Measurements from ENCODE around the gene SLC25A11.
A peak's percentile ranks its signal among the peaks of the same experiment; 100 is the strongest.

The SLC25A11 gene

DNA sequence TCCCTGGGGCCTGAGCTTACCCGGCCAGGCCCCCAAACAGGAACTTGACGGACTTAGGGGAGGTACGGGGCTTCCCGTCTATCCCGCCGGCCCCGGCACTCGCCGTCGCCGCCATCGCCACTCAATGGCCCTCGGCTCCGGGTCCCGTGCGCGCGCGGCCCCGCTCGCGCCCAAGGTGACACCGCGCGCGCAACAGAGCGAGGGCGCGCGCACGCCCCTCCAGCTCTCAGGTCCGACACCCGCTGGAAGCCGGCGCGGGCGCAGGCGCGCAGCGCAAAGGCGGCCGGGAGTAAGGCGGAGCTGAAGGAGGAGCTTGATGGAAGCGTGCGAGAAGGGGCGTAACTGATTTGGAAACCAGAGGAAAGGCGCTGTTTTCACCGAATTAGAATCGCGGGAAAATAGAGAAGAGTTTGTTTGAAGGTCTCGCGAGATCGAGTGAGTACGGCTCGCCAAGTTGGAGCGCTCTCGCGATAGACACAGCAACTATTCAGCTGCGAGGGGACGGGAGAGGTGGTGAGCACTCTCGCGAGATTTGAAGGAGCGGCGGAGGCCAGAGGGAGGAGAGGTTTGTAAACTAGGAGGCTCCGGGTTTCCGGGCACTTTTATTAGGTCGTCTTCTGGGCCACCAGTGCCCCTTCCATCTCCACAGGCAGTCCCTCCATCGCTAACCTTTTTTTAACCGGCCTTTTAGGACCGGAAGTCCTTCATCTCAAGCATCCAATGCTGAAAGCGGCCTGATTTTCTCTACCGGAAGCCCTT is at the start of gene SLC25A11, which contains the start of gene RNF167:
Gene SLC25A11, minus strand, starts transcription at position 251 of the 759 bp plus-strand sequence. Its CDS starts 136 bp downstream, at position 115.
Gene RNF167, plus strand, starts transcription at position 473 of the 759 bp plus-strand sequence. CDS start 642 bp downstream, outside the sequence.
- DNase-seq, result peak; percentile 100

DNA sequence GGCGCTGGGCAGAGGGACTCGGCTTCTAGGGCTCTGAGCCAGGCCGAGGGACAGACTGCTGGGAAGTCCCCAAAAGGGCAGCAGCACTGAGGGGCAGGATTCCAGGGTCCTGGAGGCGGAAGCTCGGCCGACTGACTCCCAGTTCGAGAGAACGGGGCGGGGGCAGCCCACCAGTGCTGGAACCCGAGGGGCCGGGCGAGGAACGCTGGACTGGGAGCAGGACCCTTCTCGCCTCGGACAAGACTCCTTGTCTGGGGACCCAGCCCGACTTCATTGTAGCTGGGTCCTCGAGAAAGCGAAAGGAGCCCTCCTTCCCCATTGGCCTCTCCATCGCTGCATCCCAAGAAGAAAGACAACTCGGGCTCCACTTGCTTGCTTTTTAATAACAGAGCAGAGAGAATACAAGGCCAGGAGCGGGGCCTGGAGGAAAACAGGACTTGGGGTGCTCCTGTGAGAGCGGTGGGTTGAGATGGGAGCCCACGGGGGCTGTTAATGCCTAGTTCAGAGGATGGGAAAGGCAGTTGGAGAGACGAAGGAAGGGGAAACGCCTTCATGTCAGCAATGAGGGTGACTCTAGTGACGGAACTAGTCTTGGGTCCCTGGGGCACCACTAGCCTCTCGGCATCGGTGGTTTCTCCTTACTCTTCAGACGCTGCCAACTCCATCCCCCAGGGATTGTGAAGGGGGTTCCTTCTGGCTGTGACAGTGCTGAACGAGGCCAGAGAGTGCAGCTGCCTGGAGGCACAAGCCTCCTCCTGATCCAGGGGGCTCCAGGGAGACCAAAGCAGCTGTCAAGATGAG is 48.1 kb upstream of the SLC25A11 start:
- no peak for DNase-seq

DNA sequence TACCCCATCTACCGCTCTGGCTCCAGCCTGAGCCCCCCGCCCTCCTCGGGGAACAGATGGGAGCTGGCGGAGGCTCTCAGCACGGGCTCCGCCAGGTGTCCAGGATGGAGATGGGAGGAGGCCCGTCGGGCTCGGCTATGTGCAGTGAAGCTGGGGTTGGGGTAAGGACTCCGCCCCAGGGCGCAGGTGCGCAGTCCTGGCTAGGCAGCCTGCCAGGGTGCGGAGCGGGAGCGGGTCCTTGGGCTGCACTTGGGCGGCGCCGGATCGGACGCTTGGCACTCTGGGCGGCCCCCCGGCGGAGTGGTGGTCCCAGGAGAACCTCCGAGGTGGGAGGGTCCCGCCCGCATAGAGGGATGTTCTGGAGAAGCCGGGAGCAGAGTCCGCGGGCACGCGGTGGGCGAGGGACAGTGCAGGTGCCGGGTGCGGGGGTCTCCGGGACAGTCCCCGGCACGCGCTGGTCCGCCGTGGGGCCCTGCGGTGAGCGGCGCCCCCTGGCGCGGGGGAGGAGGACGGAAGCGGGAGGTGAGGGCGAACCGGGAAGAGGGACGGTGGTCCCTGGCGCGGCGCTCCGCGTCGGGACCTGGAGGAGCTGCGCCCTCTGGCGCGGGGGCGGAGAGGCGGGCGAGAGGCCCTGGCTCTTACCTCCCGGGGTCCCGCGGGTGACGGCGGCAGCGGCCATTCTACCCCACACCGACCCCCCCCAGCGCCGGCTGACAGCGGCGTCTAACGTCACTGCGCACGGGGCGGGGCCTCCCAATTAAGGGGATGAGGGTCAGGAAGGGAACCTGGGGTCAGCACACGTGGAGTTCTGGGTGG is 47.3 kb upstream of the SLC25A11 start, which contains the start of gene CAMTA2:
Gene CAMTA2, minus strand, starts transcription at position 725 of the 816 bp plus-strand sequence. CDS start 1,453 bp downstream, outside the sequence.
- DNase-seq, result peak; percentile 83

DNA sequence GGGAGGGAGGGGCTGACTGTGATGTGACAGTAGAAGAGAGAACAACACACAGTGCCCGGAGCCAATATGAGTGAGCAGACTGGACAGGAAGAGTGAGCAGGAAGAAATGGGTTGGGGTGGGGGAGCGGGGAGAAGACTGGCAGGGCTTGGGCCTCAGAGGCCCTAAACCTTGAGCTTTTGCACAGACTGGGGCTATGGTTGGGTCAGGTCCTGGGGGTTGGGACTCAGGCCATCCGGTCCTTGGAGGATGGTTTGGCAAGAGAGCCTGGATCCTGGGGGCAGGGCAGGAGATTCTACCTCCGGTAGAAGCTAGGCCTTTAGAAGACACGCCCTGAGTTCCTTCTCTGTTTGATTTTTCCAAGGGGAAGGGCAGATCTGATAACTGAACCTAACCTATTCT is 46.6 kb upstream of the SLC25A11 start:
- no peak for DNase-seq

DNA sequence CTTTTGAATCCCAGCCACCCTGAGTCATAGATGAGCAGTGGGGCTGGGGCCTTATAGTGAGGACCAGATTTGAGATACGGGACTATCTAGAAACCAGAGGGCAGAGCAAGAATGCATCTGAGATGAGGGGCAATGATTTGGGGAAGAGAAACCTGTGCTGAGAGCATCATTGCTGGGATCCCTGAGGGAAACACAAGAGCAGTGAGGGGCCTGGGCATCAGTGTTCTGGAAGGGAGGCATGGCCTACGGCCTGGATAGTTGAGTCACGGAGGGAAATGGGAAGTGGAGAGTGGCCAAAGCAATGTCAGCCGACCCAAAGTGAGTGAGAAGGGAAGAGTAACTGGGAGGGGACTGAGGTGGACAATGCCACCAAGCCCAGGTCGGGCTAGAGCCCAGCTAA is 42.5 kb upstream of the SLC25A11 start:
- DNase-seq, result no peak

- peak; percentile 62 for DNase-seq
Measured at GRCh38 chr17:4980644-4981216, 40.9 kb upstream of the SLC25A11 start.

GRCh38 chr17:4978726-4979125 is 38.9 kb upstream of the SLC25A11 start:
- no peak for DNase-seq

GRCh38 chr17:4974115-4974670 is 34.3 kb upstream of the SLC25A11 start:
- no peak for DNase-seq

- no peak for DNase-seq
Measured at GRCh38 chr17:4973256-4974114, 33.6 kb upstream of the SLC25A11 start.

DNA sequence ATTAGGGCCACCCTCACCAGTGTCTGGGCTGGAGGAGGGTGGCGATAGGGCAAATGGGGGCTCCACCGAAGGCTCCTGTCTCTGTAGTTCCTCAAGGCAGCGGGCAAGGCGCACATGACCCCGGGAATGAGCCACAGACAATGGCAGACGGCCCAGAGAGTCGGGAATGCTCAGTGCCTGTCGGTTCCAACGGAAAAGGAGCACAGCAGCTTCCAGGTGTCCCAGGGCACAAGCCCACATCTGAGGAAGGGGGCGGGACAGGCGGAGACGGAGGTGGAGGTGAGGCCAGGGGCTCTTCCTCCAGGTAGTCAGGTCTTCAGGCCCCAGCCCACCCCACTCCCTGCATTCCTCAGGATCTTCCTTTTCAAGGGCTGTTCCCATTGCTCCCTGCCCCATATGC is 32.9 kb upstream of the SLC25A11 start:
- DNase-seq, result no peak

GRCh38 chr17:4972322-4972721 is 32.5 kb upstream of the SLC25A11 start:
- no peak for DNase-seq

- DNase-seq, result no peak
Measured at GRCh38 chr17:4971826-4972225, 32.0 kb upstream of the SLC25A11 start.

- no peak for DNase-seq
Measured at GRCh38 chr17:4970273-4970672, 30.4 kb upstream of the SLC25A11 start.

GRCh38 chr17:4969551-4970173 is 29.8 kb upstream of the SLC25A11 start:
- no peak for DNase-seq

DNA sequence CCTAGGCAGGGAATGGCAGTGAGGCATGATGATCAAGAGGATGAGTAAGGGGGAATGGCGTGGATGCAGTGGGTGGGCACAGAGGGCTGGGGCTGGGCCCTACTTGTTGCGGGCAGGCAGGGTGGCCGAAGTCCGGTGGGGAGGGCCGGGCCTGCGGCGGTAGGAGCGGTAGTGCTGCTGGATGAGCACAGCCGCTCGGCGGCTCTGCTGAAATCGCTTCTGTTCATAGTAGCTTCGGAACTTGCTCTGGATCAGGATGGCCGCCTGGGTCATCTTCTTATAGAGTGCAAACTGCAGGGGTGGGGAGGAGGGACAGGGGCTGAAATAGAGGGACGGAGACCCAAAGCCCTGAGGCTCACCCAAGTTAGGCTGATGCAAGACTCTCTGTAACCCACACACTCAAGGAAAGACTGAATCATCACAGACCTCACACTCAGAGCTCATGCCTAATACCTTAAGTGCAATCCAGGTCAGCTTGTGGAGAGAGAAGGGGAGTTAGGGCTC is 29.3 kb upstream of the SLC25A11 start:
- DNase-seq, result peak; percentile 37

GRCh38 chr17:4968486-4969046 is 28.7 kb upstream of the SLC25A11 start:
- no peak for DNase-seq

- DNase-seq, result peak; percentile 95
Measured at GRCh38 chr17:4967539-4968485, 28.0 kb upstream of the SLC25A11 start, which contains the start of gene SPAG7. SPAG7 (minus strand) TSS chr17:4967817; CDS start chr17:4967804, 13 bp downstream.

DNA sequence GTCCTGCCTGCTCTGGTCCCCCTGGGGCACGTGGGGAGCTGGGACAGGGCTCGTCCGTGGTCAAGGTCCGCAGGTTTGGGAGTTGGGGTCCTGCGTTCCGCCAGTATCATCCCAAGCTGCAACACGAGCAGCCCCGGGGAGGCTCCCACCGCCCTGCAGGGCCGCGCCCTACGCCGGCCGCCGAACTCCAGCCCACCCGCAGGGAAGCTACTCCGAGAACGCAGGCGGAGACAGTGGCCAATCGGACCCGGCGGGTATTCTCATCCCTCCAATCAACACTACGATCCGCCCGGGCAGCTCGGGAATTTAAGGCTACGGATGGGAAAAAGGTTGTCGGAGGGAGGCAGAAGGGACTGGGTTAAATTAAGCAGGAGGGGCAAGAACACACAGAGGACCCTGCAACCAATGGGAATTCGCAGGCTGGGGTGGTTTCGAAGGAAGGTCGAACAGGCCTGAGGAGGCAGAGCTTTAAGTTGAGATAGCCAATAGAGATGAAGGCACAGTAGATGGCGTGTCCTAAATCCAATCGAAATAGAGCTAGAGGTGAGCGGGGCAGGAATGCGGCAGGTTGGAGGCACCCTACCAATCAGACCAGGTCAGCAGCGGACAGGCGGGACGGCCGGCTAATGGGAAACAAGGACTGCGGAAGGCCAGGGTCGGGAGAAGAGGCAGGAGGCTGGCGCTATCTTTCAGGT is 27.1 kb upstream of the SLC25A11 start:
- DNase-seq, result peak; percentile 100

Data from CD4-positive, alpha-beta T cell treated with Interleukin-4 for 4 hours (primary cell).